ENCODE results near the gene MTMR4.

DNA sequence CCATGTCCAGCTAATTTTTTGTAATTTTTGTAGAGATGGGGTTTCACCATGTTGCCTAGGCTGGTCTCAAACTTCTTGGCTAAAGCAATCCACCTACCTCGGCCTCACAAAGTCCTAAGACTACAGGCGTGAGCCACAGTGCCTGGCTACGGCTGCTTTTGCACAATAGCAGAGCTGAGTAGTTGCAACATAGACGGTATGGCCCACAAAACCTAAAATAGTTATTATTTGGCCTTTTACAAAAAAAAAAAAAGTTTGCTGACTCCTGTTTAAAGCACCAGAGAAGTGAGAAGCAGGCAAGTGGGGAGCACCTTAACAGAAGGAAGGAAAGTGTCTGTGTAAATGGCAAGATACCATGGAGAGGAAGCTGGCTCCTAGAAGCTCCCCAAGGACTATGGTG, 20.9 kb downstream of the MTMR4 start:
- no peak for TF ChIP-seq POLR2AphosphoS5 (IDR thresholded peaks at IDR 0.05)
- TF ChIP-seq, protein P1, sequence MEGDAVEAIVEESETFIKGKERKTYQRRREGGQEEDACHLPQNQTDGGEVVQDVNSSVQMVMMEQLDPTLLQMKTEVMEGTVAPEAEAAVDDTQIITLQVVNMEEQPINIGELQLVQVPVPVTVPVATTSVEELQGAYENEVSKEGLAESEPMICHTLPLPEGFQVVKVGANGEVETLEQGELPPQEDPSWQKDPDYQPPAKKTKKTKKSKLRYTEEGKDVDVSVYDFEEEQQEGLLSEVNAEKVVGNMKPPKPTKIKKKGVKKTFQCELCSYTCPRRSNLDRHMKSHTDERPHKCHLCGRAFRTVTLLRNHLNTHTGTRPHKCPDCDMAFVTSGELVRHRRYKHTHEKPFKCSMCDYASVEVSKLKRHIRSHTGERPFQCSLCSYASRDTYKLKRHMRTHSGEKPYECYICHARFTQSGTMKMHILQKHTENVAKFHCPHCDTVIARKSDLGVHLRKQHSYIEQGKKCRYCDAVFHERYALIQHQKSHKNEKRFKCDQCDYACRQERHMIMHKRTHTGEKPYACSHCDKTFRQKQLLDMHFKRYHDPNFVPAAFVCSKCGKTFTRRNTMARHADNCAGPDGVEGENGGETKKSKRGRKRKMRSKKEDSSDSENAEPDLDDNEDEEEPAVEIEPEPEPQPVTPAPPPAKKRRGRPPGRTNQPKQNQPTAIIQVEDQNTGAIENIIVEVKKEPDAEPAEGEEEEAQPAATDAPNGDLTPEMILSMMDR (IDR thresholded peaks at IDR 0.05), result no peak
